ENCODE measurements around the gene C1QTNF12.

- TF ChIP-seq CTCF (IDR thresholded peaks at IDR 0.05) = no peak
- no peak for TF ChIP-seq EP300 (IDR thresholded peaks at IDR 0.05)
Observed at GRCh38 chr1:1262758-1263157, 16.2 kb upstream of the C1QTNF12 start.
